ENCODE results near the gene RTCA. TPM values are rescaled to one million over a fixed set of nuclear protein-coding genes. Genes with fewer than 3 reads are reported as not detected.

RTCA gene
- total and polyA plus RNA-seq, 5 donors = 27.8 to 39.8 (median 32.0) TPM

GRCh38 chr1:100305954-100306353 is 39.9 kb downstream of the RTCA start:
- no peak for ATAC-seq
- H3K4me3 ChIP-seq (ENCODE audit: low read length) = no peak overlapping the region
- DNase-seq = no peak
- intact Hi-C loops (cut with DNase I) = loop anchor here in 1 of 4 donors (2.0 kb wide), 1 partner anchor 33 kb away; no protein-coding TSS in a partner anchor
- H3K4me1 ChIP-seq (ENCODE audit: control insufficient read depth, insufficient read depth, low read length) = no peaks in the 10 kb centered on the region
- no peaks in the 10 kb centered on the region for H3K9me3 ChIP-seq (ENCODE audit: control insufficient read depth, low read length)
- no peaks in the 10 kb centered on the region for H3K27me3 ChIP-seq (ENCODE audit: control insufficient read depth, insufficient read depth)
- 89% methylated on average over 3 of the region's 3 CpGs for WGBS
- H3K27ac ChIP-seq (ENCODE audit: low read length) = no peak overlapping the region

DNA sequence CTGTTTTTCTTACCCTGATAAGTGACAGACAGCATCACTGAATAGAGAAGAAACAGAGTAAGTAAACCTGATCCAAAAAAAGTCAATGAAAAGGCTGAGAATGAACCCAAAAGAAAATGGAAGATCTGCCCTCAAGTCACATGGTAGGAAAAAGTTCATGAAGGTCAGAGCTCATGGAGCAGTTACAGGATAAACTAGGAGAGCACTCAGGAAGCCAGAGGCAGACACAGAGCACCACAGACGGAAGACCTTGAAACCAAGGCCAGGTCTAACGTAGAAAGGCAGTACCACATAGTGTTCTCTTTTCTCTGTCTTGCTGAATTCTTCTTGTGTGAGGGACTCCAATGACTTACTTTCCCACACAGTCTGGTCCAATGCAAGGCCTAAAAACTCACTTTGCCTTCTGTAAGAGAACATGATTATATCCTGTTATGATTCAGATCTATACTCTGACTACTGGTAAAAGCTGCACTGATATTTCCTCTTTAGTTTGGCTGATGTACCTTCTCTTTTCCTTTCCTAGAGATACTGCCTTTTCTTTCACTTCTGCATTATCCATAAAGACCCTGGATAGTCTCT is 40.8 kb downstream of the RTCA start:
- DNase-seq (no peak), ATAC-seq (no peak)
- Histone ChIP-seq H3K27me3 (ENCODE audit: control insufficient read depth, insufficient read depth) (no peaks in the 10 kb centered on the region), H3K27ac (ENCODE audit: low read length) (no peak overlapping the region), H3K9me3 (ENCODE audit: control insufficient read depth, low read length) (no peaks in the 10 kb centered on the region), H3K4me1 (ENCODE audit: control insufficient read depth, insufficient read depth, low read length) (no peaks in the 10 kb centered on the region), H3K4me3 (ENCODE audit: low read length) (no peak overlapping the region)
- 73% methylated on average over 2 of the region's 2 CpGs for WGBS
- intact Hi-C loops (cut with DNase I) = loop anchor here in 1 of 4 donors (2.0 kb wide), 1 partner anchor 32 kb away; no protein-coding TSS in a partner anchor

GRCh38 chr1:100308777-100309176 is 42.8 kb downstream of the RTCA start:
- no peaks in the 10 kb centered on the region for H3K9me3 ChIP-seq (ENCODE audit: control insufficient read depth, low read length)
- ATAC-seq (no peak), DNase-seq (no peak)
- intact Hi-C loops (cut with DNase I) = no loop called here
- no peaks in the 10 kb centered on the region for H3K4me1 ChIP-seq (ENCODE audit: control insufficient read depth, insufficient read depth, low read length)
- no peaks in the 10 kb centered on the region for H3K27me3 ChIP-seq (ENCODE audit: control insufficient read depth, insufficient read depth)
- no peak overlapping the region for H3K27ac ChIP-seq (ENCODE audit: low read length)
- 70% methylated on average over 2 of the region's 2 CpGs for WGBS
- H3K4me3 ChIP-seq (ENCODE audit: low read length) = no peak overlapping the region

- DNase-seq (no peak), ATAC-seq (no peak)
- Histone ChIP-seq H3K27me3 (ENCODE audit: control insufficient read depth, insufficient read depth) (no peaks in the 10 kb centered on the region), H3K27ac (ENCODE audit: low read length) (no peak overlapping the region), H3K4me1 (ENCODE audit: control insufficient read depth, insufficient read depth, low read length) (no peaks in the 10 kb centered on the region), H3K4me3 (ENCODE audit: low read length) (no peak overlapping the region), H3K9me3 (ENCODE audit: control insufficient read depth, low read length) (no peaks in the 10 kb centered on the region)
- intact Hi-C loops (cut with DNase I) = no loop called here
These were observed 43.8 kb downstream of the RTCA start for GRCh38 chr1:100309863-100310262.

- H3K9me3 ChIP-seq (ENCODE audit: control insufficient read depth, low read length) = peaks cover 4% of the 10 kb centered on the region
- intact Hi-C loops (cut with DNase I) = no loop called here
- H3K4me1 ChIP-seq (ENCODE audit: control insufficient read depth, insufficient read depth, low read length) = no peaks in the 10 kb centered on the region
- whole genome bisulfite sequencing = 83% methylated on average over 4 of the region's 4 CpGs
- H3K4me3 ChIP-seq (ENCODE audit: low read length) = no peak overlapping the region
- H3K27ac ChIP-seq (ENCODE audit: low read length) = no peak overlapping the region
- ATAC-seq (no peak), DNase-seq (no peak)
- H3K27me3 ChIP-seq (ENCODE audit: control insufficient read depth, insufficient read depth) = no peaks in the 10 kb centered on the region
These were observed 47.4 kb downstream of the RTCA start for GRCh38 chr1:100313382-100313781.

DNA sequence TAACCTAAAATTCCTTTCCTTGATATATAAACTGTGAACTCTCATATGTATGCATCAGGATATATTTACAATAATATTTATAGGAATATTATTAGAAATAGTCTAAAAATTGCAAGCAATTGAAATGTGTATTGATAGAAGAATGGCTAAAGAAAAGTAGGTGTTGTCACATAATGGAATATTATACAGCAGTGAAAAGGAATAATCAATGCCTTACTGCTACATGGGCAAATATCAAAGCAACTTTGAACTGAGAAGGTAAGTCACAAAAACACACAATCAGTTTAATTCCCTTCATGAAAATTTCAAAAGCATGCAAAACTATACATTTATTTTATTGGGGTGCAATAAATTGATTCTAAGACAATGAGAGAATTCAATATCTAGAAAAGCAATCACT is 50.6 kb downstream of the RTCA start:
- ATAC-seq (no peak), DNase-seq (no peak)
- intact Hi-C loops (cut with DNase I) = no loop called here
- Histone ChIP-seq H3K27ac (ENCODE audit: low read length) (no peak overlapping the region), H3K4me1 (ENCODE audit: control insufficient read depth, insufficient read depth, low read length) (no peaks in the 10 kb centered on the region), H3K9me3 (ENCODE audit: control insufficient read depth, low read length) (peaks cover 4% of the 10 kb centered on the region), H3K27me3 (ENCODE audit: control insufficient read depth, insufficient read depth) (no peaks in the 10 kb centered on the region), H3K4me3 (ENCODE audit: low read length) (no peak overlapping the region)

GRCh38 chr1:100320311-100321099 is 54.5 kb downstream of the RTCA start:
- Histone ChIP-seq H3K27ac (ENCODE audit: low read length) (no peak overlapping the region), H3K27me3 (ENCODE audit: control insufficient read depth, insufficient read depth) (no peaks in the 10 kb centered on the region), H3K4me3 (ENCODE audit: low read length) (no peak overlapping the region), H3K9me3 (ENCODE audit: control insufficient read depth, low read length) (peaks cover 4% of the 10 kb centered on the region), H3K4me1 (ENCODE audit: control insufficient read depth, insufficient read depth, low read length) (no peaks in the 10 kb centered on the region)
- intact Hi-C loops (cut with DNase I) = no loop called here
- DNase-seq (no peak), ATAC-seq (no peak)
- 88% methylated on average over 2 of the region's 2 CpGs for whole genome bisulfite sequencing

GRCh38 chr1:100321100-100321493 is 55.1 kb downstream of the RTCA start:
- Histone ChIP-seq H3K27me3 (ENCODE audit: control insufficient read depth, insufficient read depth) (no peaks in the 10 kb centered on the region), H3K9me3 (ENCODE audit: control insufficient read depth, low read length) (no peaks in the 10 kb centered on the region), H3K27ac (ENCODE audit: low read length) (no peak overlapping the region), H3K4me3 (ENCODE audit: low read length) (no peak overlapping the region), H3K4me1 (ENCODE audit: control insufficient read depth, insufficient read depth, low read length) (no peaks in the 10 kb centered on the region)
- intact Hi-C loops (cut with DNase I) = no loop called here
- WGBS = 96% methylated on average over 7 of the region's 7 CpGs
- no peak for ATAC-seq
- DNase-seq = no peak

DNA sequence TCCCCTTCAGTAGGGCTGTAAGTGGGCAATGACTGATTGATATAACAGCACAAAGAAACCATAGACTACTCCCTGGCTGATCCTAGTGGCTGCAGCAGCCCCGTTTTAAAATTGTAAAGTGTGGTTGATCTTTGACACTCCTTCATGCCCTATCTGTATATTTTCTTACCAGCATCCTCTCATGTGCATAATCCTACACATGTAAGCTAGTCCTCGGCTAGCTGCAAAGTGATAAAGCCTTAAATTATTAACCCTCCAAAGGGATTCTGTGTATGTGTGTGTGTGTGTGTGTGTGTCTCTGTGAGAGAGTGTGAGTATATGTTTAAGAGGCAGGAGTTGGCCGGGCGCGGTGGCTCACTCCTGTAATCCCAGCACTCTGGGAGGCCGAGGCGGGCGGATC is 55.5 kb downstream of the RTCA start:
- H3K4me3 ChIP-seq (ENCODE audit: low read length) = no peak overlapping the region
- H3K27ac ChIP-seq (ENCODE audit: low read length) = no peak overlapping the region
- ATAC-seq (no peak), DNase-seq (no peak)
- no peaks in the 10 kb centered on the region for H3K27me3 ChIP-seq (ENCODE audit: control insufficient read depth, insufficient read depth)
- 88% methylated on average over 8 of the region's 8 CpGs for WGBS
- intact Hi-C loops (cut with DNase I) = no loop called here
- no peaks in the 10 kb centered on the region for H3K4me1 ChIP-seq (ENCODE audit: control insufficient read depth, insufficient read depth, low read length)
- H3K9me3 ChIP-seq (ENCODE audit: control insufficient read depth, low read length) = no peaks in the 10 kb centered on the region

- ATAC-seq = no peak
- Histone ChIP-seq H3K9me3 (ENCODE audit: control insufficient read depth, low read length) (no peaks in the 10 kb centered on the region), H3K4me3 (ENCODE audit: low read length) (no peak overlapping the region), H3K27me3 (ENCODE audit: control insufficient read depth, insufficient read depth) (no peaks in the 10 kb centered on the region), H3K27ac (ENCODE audit: low read length) (no peak overlapping the region), H3K4me1 (ENCODE audit: control insufficient read depth, insufficient read depth, low read length) (no peaks in the 10 kb centered on the region)
- intact Hi-C loops (cut with DNase I) = no loop called here
- WGBS = 81% methylated on average over 1 of the region's 1 CpG
- DNase-seq = no peak
These were observed 56.6 kb downstream of the RTCA start for GRCh38 chr1:100322436-100323211.

GRCh38 chr1:100323419-100324106 is 57.5 kb downstream of the RTCA start:
- Histone ChIP-seq H3K9me3 (ENCODE audit: control insufficient read depth, low read length) (no peaks in the 10 kb centered on the region), H3K4me3 (ENCODE audit: low read length) (no peak overlapping the region), H3K27me3 (ENCODE audit: control insufficient read depth, insufficient read depth) (no peaks in the 10 kb centered on the region), H3K27ac (ENCODE audit: low read length) (no peak overlapping the region), H3K4me1 (ENCODE audit: control insufficient read depth, insufficient read depth, low read length) (no peaks in the 10 kb centered on the region)
- 79% methylated on average over 6 of the region's 6 CpGs for WGBS
- DNase-seq (peak in 2 of 3 donors; percentile 30 to 52), ATAC-seq (peak; percentile 77 to 85)
- intact Hi-C loops (cut with DNase I) = no loop called here
